GM12878 (cell line): Measurements from ENCODE around the gene SNRPD2. TPM values are rescaled to one million over a fixed set of nuclear protein-coding genes. Genes with fewer than 3 reads are reported as not detected.

Experiments used
- ATAC-seq: fragments of 200-7000 bp; cut with Tn5 transposase; 3 replicates; pipeline ENCODE4 v1.9.1; 2020; ENCODE audit warnings: mild to moderate bottlenecking, moderate library complexity
- BruUV-seq: library from RNA; stranded (reverse); fragments of 400-500 nt; replicated peaks from 2 replicates; lab custom pipeline; 2021; lab: Mats Ljungman, UMichigan
- CTCF ChIA-PET: fragments of 300-600 bp; sonication (Branson Sonifier 250); formaldehyde crosslinking; extraction: SDS; loops from one replicate; lab custom pipeline; 2021; ENCODE audit warnings: inconsistent platforms; lab: Yijun Ruan, JAX
- POLR2A ChIA-PET: fragments of 350-600 bp; formaldehyde crosslinking; extraction: SDS; loops from one replicate; lab custom pipeline; 2021; ENCODE audit warnings: inconsistent platforms; lab: Charles Lee
- RAD21 ChIA-PET: fragments of 300-600 bp; sonication (Branson Sonifier 250); formaldehyde crosslinking; loops from one replicate; lab custom pipeline; 2023; ENCODE audit warnings: antibody characterized with exemption; ENCODE audit not compliant: unreplicated experiment; lab: Charles Lee
- SMC1A ChIA-PET: fragments of 300-600 bp; sonication (Branson Sonifier 250); formaldehyde crosslinking; loops from one replicate; lab custom pipeline; 2023; ENCODE audit not compliant: unreplicated experiment, uncharacterized antibody; lab: Charles Lee
- DNase-seq: peaks from one replicate; pipeline ENCODE4 v3.0.0-alpha.2; 2011; ENCODE audit warnings: low read depth, low spot score
- FAIRE-seq: peaks from 3 replicates; lab custom pipeline; 2011; peaks lifted over from hg19 to GRCh38; lab: Jason Lieb, UNC
- H2AFZ ChIP-seq: 2 replicates; pipeline ENCODE4 v1.6.0; 2011; ENCODE audit warnings: low read depth, low read length, control low read depth; ENCODE audit not compliant: control insufficient read depth
- H3K27ac ChIP-seq: 2 replicates; pipeline ENCODE4 v1.5.1; 2011; ENCODE audit warnings: control low read depth; ENCODE audit not compliant: control insufficient read depth, insufficient read depth
- H3K27me3 ChIP-seq, 2 experiments: replicated peaks in 1 of 2; 2 replicates each; pipeline versions ENCODE4 v1.6.0 to v1.6.1; 2011; ENCODE audit warnings: low read length in 1 of 2; ENCODE audit not compliant: control insufficient read depth in 2 of 2, insufficient read depth in 2 of 2
- H3K36me3 ChIP-seq, 2 experiments: 2 replicates each; pipeline ENCODE4 v1.5.1; 2011; ENCODE audit warnings: low read length in 1 of 2; ENCODE audit not compliant: control insufficient read depth in 2 of 2, insufficient read depth in 2 of 2
- H3K4me1 ChIP-seq: 2 replicates; pipeline ENCODE4 v1.6.1; 2011; ENCODE audit warnings: mild to moderate bottlenecking, low read length, moderate library complexity, mixed read lengths; ENCODE audit not compliant: control insufficient read depth, insufficient read depth
- H3K4me2 ChIP-seq: 2 replicates; pipeline ENCODE4 v1.6.0; 2011; ENCODE audit warnings: control low read depth; ENCODE audit not compliant: control insufficient read depth, insufficient read depth
- H3K4me3 ChIP-seq: fragments of 200-600 bp; sonication (generic); 2 replicates; pipeline ENCODE4 v1.5.1; 2016
- H3K79me2 ChIP-seq: 2 replicates; pipeline ENCODE4 v1.6.0; 2011; ENCODE audit warnings: low read length; ENCODE audit not compliant: control insufficient read depth, insufficient read depth
- H3K9ac ChIP-seq: 2 replicates; pipeline ENCODE4 v1.8.0; 2011; ENCODE audit warnings: low read length, control low read depth, mixed read lengths; ENCODE audit not compliant: control insufficient read depth, insufficient read depth
- H3K9me3 ChIP-seq: replicated peaks from 3 replicates; pipeline ENCODE4 v1.5.1; 2011; ENCODE audit warnings: mild to moderate bottlenecking, low read length; ENCODE audit not compliant: control insufficient read depth, insufficient read depth
- H4K20me1 ChIP-seq: 2 replicates; pipeline ENCODE4 v1.6.0; 2011; ENCODE audit not compliant: control insufficient read depth, insufficient read depth
- BMI1 ChIP-seq: fragments of 450-650 bp; IDR thresholded peaks from 2 replicates; pipeline ENCODE4 v1.6.1; 2016; ENCODE audit warnings: mild to moderate bottlenecking, moderate library complexity, borderline replicate concordance
- CBFB ChIP-seq: IDR thresholded peaks from 2 replicates; pipeline ENCODE4 v1.6.1; 2016; ENCODE audit warnings: antibody characterized with exemption, low read depth
- CEBPB ChIP-seq, 2 experiments: fragments of 150-350 bp in 1 of 2; IDR thresholded peaks; 2 replicates each; pipeline ENCODE4 v1.6.1; 2012 to 2014; ENCODE audit warnings: low read depth in 2 of 2, low read length in 2 of 2, borderline replicate concordance in 1 of 2, inconsistent platforms in 1 of 2
- NFYA ChIP-seq: IDR thresholded peaks from 2 replicates; pipeline ENCODE4 v1.6.1; 2011; ENCODE audit warnings: low read depth, mild to moderate bottlenecking, low read length, improper control_type of control experiment, borderline replicate concordance
- PAX5 ChIP-seq: IDR thresholded peaks from 2 replicates; pipeline ENCODE4 v1.6.1; 2011; ENCODE audit warnings: low read depth, low read length, borderline replicate concordance
- POLR2AphosphoS2 ChIP-seq: IDR thresholded peaks from 2 replicates; pipeline ENCODE4 v1.6.1; 2011; ENCODE audit warnings: low read depth, mild to moderate bottlenecking, low read length, improper control_type of control experiment, moderate library complexity
- RELA ChIP-seq: fragments of 450-650 bp; IDR thresholded peaks from 2 replicates; pipeline ENCODE4 v1.8.0; 2014; ENCODE audit warnings: borderline replicate concordance; ENCODE audit not compliant: partially characterized antibody
- RUNX3 ChIP-seq: IDR thresholded peaks from 2 replicates; pipeline ENCODE4 v1.6.1; 2012; ENCODE audit warnings: low read length, inconsistent platforms
- TCF3 ChIP-seq: IDR thresholded peaks from 2 replicates; pipeline ENCODE4 v1.6.1; 2012; ENCODE audit warnings: low read depth, mild to moderate bottlenecking, low read length, borderline replicate concordance; ENCODE audit not compliant: insufficient read depth
- ZBED1 ChIP-seq: IDR thresholded peaks from 2 replicates; pipeline ENCODE4 v1.6.1; 2016; ENCODE audit warnings: borderline replicate concordance
- WGBS: methylation state at CpG from one replicate; pipeline ENCODE4 v1.1.6; 2016; ENCODE audit warnings: low lambda C conversion rate; ENCODE audit not compliant: insufficient replicate concordance, insufficient coverage; ENCODE audit errors: missing lambda C conversion rate; 5-methylcytosine and 5-hydroxymethylcytosine counted together
- in situ Hi-C: fragments of 300-500 bp; cut with MboI; formaldehyde crosslinking; loops from 9 replicates; pipeline ENCODE4 v1.14.3; 2018; ENCODE audit warnings: mixed read lengths
- intact Hi-C: fragments of 100-400 bp; cut with micrococcal nuclease; formaldehyde crosslinking; loops from one replicate; pipeline ENCODE4 v1.14.2; 2022; ENCODE audit not compliant: unreplicated experiment
- polyA plus RNA-seq, 11 experiments: library from polyadenylated mRNA; depleted of rRNA in 4 of 11; unstranded in 6 of 11; stranded (reverse) in 5 of 11; fragments of >200 nt; fragmentation: Nextera tagmentation in 4 of 11; fragmentation: Illumina TruSeq in 1 of 11; extraction: Ambion mirVana in 4 of 11; extraction: Trizol in 1 of 11; gene quantifications; 1 replicate in 1 of 11; 2 replicates in 10 of 11; pipeline versions ENCODE4 v1.2.1 to v1.2.3, GENCODE V29; 2011 to 2016; ENCODE audit warnings: inconsistent platforms in 2 of 11, missing spikeins in 2 of 11, low read depth in 1 of 11
- total RNA-seq, 4 experiments: library from RNA; depleted of rRNA in 3 of 4; stranded (reverse); fragments of >200 nt in 3 of 4; fragmentation: Illumina TruSeq in 1 of 4; extraction: Trizol in 1 of 4; gene quantifications; 2 replicates each; pipeline versions ENCODE4 v1.2.1 to v1.2.3, GENCODE V29; 2013 to 2021
- TF ChIP-seq, protein P1 (sequence below): fragments of 450-650 bp; IDR thresholded peaks from 2 replicates; pipeline ENCODE4 v1.6.1; 2018; ENCODE audit warnings: borderline replicate concordance, mild to moderate bottlenecking; ENCODE audit not compliant: partially characterized antibody
- TF ChIP-seq, protein P2 (sequence below): IDR thresholded peaks from 2 replicates; pipeline ENCODE4 v1.6.1; 2011; ENCODE audit warnings: low read depth, mild to moderate bottlenecking, low read length, moderate library complexity, borderline replicate concordance; ENCODE audit errors: extremely low read depth
- TF ChIP-seq, protein P3 (sequence below): IDR thresholded peaks from 2 replicates; pipeline ENCODE4 v1.6.1; 2011; ENCODE audit warnings: low read depth, low read length, improper control_type of control experiment, borderline replicate concordance
- TF ChIP-seq, protein P4 (sequence below): fragments of 450-650 bp; IDR thresholded peaks from 2 replicates; pipeline ENCODE4 v1.6.1; 2017; ENCODE audit warnings: mild to moderate bottlenecking, low read depth, inconsistent platforms; ENCODE audit not compliant: poor library complexity, severe bottlenecking

The SNRPD2 gene
- total and polyA plus RNA-seq, 10 of the 15 experiments (the other 5 are each of a cell fraction or from before 2014, with no cell fraction given): 526 to 3,621 (median 951) TPM

DNA sequence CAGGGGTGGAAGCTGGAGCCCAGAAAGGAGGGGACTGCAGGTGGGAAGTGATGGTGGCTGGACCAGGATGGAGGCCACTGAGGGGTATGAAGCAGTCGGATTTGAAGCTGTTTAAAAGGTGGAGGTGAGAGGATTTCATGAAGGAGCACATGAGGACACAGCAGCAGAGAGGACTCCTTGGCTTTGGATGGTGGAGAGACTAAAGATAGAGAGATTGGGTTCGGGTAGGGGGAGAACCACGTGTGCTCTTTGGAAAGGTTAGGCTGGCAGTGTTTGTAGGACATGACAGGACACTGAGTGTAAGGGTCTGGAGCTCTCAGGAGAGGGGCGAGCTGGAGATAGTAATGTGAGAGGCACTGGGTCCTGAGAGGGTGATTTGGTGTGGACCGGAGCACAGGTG, 8.8 kb downstream of the SNRPD2 start:
- no peaks in the 10 kb centered on the region for H3K79me2 ChIP-seq
- H3K4me2 ChIP-seq: no peak overlapping the region
- in situ Hi-C loops (no loop called here), intact Hi-C loops (no loop called here)
- DNase-seq (no peak), FAIRE-seq (no peak), ATAC-seq (no peak)
- WGBS: 79% methylated on average over 5 of the region's 5 CpGs
- peaks cover 13% of the 10 kb centered on the region for H3K4me1 ChIP-seq
- ChIA-PET POLR2A (interaction anchor here (0.6 to 1.0 kb wide), 4 partner anchors 9 to 920 kb away, joined by 3 to 7 read pairs (median 4); partner anchors contain the start of genes QPCTL and SIX5), SMC1A (interaction anchor here (0.5 to 1.5 kb wide), 3 partner anchors 10 to 256 kb away, joined by 3 to 6 read pairs (median 4); partner anchors contain the start of gene QPCTL), CTCF (interaction anchor here (1.0 to 1.6 kb wide), 2 partner anchors 11 to 41 kb away, joined by 3 read pairs; no protein-coding TSS in a partner anchor), RAD21 (no interaction called here)
- no peak overlapping the region for H3K4me3 ChIP-seq
- no peak overlapping the region for H3K9ac ChIP-seq
- H3K36me3 ChIP-seq: peaks cover 8 to 9% of the 10 kb centered on the region in 2 experiments; a peak in 3 of 4 replicates
- no peak overlapping the region for H2AFZ ChIP-seq
- no peaks in the 10 kb centered on the region for H3K27me3 ChIP-seq
- TSS peak; percentile 72 for BruUV-seq
- no peak overlapping the region for H3K27ac ChIP-seq
- no peaks in the 10 kb centered on the region for H3K9me3 ChIP-seq
- no peaks in the 10 kb centered on the region; the same call in 1 of the 2 replicates for H4K20me1 ChIP-seq
- TF ChIP-seq, protein P1, sequence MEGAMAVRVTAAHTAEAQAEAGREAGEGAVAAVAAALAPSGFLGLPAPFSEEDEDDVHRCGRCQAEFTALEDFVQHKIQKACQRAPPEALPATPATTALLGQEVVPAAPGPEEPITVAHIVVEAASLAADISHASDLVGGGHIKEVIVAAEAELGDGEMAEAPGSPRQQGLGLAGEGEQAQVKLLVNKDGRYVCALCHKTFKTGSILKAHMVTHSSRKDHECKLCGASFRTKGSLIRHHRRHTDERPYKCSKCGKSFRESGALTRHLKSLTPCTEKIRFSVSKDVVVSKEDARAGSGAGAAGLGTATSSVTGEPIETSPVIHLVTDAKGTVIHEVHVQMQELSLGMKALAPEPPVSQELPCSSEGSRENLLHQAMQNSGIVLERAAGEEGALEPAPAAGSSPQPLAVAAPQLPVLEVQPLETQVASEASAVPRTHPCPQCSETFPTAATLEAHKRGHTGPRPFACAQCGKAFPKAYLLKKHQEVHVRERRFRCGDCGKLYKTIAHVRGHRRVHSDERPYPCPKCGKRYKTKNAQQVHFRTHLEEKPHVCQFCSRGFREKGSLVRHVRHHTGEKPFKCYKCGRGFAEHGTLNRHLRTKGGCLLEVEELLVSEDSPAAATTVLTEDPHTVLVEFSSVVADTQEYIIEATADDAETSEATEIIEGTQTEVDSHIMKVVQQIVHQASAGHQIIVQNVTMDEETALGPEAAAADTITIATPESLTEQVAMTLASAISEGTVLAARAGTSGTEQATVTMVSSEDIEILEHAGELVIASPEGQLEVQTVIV: no peak
- no peak for TF ChIP-seq CEBPB (IDR thresholded peaks at IDR 0.05; ENCODE audit: borderline replicate concordance in 1 of 2, low read depth in 2 of 2, low read length in 2 of 2)
- no peak for TF ChIP-seq TCF3
- TF ChIP-seq NFYA: no peak
- 0 out of 2 replicates have a peak, but pooled peaks have one; percentile 12 for TF ChIP-seq POLR2AphosphoS2
- TF ChIP-seq RELA: no peak
- TF ChIP-seq CBFB: no peak
- TF ChIP-seq, protein P2, sequence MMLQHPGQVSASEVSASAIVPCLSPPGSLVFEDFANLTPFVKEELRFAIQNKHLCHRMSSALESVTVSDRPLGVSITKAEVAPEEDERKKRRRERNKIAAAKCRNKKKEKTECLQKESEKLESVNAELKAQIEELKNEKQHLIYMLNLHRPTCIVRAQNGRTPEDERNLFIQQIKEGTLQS: no peak
- 0 out of 2 replicates have a peak, but pooled peaks have one; percentile 8 for TF ChIP-seq ZBED1
- TF ChIP-seq RUNX3: no peak
- no peak for TF ChIP-seq BMI1
- TF ChIP-seq PAX5: no peak
- TF ChIP-seq, protein P3, sequence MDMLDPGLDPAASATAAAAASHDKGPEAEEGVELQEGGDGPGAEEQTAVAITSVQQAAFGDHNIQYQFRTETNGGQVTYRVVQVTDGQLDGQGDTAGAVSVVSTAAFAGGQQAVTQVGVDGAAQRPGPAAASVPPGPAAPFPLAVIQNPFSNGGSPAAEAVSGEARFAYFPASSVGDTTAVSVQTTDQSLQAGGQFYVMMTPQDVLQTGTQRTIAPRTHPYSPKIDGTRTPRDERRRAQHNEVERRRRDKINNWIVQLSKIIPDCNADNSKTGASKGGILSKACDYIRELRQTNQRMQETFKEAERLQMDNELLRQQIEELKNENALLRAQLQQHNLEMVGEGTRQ: no peak
- TF ChIP-seq, protein P4, sequence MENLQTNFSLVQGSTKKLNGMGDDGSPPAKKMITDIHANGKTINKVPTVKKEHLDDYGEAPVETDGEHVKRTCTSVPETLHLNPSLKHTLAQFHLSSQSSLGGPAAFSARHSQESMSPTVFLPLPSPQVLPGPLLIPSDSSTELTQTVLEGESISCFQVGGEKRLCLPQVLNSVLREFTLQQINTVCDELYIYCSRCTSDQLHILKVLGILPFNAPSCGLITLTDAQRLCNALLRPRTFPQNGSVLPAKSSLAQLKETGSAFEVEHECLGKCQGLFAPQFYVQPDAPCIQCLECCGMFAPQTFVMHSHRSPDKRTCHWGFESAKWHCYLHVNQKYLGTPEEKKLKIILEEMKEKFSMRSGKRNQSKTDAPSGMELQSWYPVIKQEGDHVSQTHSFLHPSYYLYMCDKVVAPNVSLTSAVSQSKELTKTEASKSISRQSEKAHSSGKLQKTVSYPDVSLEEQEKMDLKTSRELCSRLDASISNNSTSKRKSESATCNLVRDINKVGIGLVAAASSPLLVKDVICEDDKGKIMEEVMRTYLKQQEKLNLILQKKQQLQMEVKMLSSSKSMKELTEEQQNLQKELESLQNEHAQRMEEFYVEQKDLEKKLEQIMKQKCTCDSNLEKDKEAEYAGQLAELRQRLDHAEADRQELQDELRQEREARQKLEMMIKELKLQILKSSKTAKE: no peak
